Esophagus squamous epithelium (tissue), 4 donors: ENCODE data around the gene PKD2L1.

Source experiments
- POLR2A ChIP-seq, 4 donors: fragments of 450-650 bp; IDR thresholded peaks; one replicate each; pipeline ENCODE4 v1.6.1; 2017; ENCODE audit warnings: antibody characterized with exemption in 4 of 4, mild to moderate bottlenecking in 4 of 4, moderate library complexity in 3 of 4
- TF ChIP-seq, protein P1 (sequence below), 6 experiments: fragments of 450-650 bp in 4 of 6; fragments of 200-600 bp in 2 of 6; sonication (generic) in 2 of 6; IDR thresholded peaks; one replicate each; pipeline ENCODE4 v1.5.1; 2016 to 2019; ENCODE audit warnings: antibody characterized with exemption in 6 of 6, mild to moderate bottlenecking in 4 of 6, moderate library complexity in 4 of 6

DNA sequence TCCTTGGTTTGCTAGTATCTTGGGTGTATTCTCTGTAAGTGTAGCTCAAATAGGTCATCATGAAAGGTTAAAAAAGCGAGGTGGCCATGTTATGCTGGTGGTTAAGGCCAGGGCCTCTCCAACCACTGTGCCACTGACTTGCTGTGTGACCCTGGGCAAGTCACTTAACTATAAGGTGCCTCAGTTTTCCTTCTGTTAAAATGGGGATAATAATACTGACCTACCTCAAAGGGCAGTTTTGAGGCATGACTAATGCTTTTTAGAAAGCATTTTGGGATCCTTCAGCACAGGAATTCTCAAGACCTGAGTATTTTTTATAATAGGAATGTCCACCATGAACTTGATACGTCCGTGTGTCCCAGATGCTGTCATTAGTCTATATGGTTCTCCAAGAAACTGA, 34.1 kb upstream of the PKD2L1 start:
- TF ChIP-seq, protein P1, sequence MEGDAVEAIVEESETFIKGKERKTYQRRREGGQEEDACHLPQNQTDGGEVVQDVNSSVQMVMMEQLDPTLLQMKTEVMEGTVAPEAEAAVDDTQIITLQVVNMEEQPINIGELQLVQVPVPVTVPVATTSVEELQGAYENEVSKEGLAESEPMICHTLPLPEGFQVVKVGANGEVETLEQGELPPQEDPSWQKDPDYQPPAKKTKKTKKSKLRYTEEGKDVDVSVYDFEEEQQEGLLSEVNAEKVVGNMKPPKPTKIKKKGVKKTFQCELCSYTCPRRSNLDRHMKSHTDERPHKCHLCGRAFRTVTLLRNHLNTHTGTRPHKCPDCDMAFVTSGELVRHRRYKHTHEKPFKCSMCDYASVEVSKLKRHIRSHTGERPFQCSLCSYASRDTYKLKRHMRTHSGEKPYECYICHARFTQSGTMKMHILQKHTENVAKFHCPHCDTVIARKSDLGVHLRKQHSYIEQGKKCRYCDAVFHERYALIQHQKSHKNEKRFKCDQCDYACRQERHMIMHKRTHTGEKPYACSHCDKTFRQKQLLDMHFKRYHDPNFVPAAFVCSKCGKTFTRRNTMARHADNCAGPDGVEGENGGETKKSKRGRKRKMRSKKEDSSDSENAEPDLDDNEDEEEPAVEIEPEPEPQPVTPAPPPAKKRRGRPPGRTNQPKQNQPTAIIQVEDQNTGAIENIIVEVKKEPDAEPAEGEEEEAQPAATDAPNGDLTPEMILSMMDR (IDR thresholded peaks at IDR 0.05) = no peak
- no peak for TF ChIP-seq POLR2A (IDR thresholded peaks at IDR 0.05)
